HG03025 (cell line): ENCODE measurements around the gene CCDC201.
"Not testable (repeated sequence)": the region's sequence is repeated elsewhere in the genome, so short reads cannot be mapped to it uniquely, and the experiment has no call there.

Experiments used
- ATAC-seq: cut with Tn5 transposase; IDR thresholded peaks from one replicate; pipeline ENCODE4 v1.9.1; 2021; ENCODE audit warnings: mild to moderate bottlenecking, moderate library complexity; ENCODE audit not compliant: unreplicated experiment, low FRiP score

Gene CCDC201

DNA sequence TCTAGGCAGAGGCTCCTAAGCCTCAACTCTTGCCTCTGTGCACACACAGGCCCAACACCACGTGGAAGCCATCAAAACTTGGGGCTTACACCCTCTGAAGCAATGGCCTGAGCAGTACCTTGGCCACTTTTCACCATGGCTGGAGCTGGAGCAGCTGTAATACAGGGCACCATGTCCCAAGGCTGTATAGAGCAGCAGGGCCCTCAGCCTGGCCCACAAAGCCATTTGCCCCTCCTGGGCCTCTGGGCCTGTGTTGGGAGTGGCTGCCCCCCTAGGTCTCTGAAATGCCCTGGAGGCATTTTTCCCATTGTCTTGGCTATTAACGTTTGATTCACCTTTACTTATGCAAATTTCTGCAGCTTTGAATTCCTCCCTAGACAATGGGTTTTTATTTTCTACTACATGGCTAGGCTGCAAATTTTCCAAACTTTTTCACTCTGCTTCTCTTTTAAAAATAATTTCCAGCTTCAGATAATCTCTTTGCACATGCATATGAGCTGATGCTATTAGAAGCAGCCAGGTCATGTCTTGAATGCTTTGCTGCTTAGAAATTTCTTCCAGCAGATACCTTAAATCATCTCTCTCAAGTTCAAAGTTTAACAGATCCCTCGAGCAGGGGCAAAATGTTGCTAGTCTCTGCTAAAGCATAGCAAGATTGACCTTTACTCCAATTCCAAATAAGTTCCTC lies 5.7 kb upstream of the CCDC201 start:
- no peak for ATAC-seq

DNA sequence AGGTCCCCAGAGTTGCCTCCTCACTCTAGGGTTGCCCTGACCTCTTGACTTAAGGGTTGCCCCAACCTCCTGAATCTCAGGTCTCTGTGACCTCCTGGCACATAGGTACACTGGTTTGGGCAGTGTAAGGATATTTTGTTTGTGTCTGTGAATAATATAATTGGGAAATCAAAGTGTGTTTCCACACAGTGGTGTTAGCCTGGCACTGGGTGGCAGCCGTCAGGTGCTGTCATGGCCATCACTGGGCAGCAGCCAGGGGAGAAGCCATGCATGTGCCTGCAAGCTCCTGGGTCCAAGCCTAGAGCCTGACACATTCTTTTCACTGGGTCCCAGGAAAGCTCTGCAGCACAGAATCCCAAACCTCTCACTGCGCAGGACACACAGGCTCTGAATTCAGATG lies 3.6 kb upstream of the CCDC201 start:
- ATAC-seq = no peak

DNA sequence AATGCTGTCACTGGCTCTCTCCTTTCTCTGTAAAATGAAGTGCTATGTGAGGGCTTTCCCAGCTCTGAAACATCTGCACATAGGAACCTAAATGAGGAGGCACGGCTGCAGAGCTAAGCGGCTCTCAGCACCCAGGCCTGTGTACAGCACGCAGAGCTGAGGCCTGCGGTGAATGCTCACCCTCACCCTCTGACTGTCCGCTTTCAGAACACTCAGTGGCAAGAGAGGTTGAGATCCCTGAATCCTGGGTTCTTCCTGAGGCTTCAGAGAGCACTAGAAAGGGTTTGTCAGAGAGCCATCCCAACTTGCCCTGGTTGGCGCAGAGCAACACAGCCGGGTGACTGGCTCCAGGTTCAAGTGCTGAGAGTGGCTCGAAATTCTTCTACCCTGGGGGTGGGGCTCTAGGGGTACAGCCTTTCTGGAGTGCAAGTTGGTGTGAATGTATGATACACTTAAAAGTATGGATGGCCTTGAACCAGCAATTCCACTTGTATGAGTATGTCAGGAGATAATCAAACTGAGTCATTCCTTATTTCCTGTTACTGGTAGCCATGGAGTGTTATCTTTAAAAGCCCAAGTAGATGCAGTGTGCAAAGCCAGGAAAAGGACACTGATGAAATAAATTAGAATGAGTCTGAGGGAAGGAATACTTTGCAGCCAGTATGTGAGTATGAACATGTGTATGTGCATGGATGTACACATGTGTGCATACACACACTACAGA lies 1.7 kb upstream of the CCDC201 start:
- ATAC-seq = no peak

DNA sequence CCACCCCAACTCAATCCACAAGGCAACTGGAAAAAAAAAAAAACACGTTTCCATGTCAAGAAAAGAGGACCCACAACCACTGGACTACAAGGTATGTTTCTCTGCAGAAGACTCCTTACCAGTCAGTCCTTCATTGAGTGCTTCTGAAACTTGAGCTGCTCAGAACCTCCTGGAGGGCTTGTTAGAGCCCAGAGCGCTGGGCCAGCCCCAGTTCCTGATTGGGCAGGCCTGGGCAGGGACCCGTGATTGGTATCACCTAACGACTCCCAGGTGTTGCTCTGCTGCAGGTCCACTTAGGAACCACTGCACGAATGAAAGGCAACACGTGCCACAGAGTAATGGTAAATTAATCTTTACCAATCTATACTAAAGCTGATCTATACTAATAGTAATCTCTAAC lies 473 bp upstream of the CCDC201 start:
- ATAC-seq = no peak

DNA sequence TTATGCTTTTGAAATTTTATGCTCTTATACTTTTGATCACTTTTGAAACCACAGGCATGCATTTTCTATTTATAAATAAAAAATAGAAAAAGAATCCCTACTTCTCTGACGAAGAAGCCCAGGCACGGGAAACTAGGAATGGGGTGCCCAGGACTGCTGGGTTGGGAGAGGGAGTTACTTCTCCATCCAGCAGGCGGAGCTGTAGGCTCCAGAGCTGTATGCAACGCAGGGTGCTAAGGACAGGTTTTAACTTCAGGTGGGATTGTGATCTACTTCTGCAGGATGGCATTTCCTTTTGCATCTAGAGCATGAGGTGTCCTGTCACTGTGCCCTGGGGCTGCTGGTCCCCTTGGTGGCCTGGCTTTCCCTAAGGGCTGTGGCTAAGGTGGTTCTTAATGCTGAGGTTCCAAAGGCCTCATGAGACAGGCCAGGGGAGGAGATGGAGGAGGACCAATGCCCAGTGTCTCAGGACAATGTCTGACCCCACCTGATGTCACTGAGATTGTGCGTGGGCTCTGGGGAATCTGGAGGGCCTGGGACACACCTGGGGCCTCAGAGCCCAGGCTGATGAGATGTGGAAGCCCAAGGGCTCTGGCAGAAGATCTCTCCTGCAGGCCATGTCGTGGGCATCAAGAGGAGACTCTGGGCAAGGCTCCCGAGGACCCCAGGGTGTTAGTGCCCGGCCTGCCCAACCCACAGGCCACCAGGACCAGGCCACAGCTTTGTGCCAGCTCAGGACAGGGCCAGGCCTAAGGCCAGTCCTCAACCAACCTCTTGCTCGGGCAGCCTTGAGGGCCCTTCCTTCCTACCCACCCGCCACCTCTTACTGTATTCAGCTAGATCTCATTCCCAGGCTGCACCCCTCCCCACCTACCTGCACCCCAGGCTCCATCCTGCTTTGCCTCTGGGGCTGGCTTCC lies 507 bp downstream of the CCDC201 start:
- ATAC-seq = no peak

DNA sequence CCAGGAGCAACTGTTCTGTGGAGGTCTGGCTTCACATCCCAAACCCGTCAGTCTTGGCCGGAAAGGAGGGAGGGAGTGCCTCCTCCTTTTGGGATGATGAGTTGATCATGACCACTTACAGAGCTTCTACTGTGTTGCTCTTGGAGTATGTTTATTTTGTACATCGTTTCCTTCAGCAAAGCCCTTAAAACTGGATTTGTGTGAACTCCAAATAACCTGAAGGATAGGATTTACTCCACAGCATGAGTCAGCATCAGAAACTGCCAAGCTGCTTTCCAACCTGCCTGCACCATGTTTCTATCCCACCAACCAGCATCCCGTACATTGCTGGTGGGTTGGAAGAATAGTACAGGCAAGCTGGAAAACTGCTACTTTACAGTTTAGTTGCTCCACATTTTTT lies 3.5 kb downstream of the CCDC201 start:
- ATAC-seq = no peak

GRCh38 chr7:45867471-45867870 lies 5.4 kb downstream of the CCDC201 start:
- ATAC-seq = no peak

DNA sequence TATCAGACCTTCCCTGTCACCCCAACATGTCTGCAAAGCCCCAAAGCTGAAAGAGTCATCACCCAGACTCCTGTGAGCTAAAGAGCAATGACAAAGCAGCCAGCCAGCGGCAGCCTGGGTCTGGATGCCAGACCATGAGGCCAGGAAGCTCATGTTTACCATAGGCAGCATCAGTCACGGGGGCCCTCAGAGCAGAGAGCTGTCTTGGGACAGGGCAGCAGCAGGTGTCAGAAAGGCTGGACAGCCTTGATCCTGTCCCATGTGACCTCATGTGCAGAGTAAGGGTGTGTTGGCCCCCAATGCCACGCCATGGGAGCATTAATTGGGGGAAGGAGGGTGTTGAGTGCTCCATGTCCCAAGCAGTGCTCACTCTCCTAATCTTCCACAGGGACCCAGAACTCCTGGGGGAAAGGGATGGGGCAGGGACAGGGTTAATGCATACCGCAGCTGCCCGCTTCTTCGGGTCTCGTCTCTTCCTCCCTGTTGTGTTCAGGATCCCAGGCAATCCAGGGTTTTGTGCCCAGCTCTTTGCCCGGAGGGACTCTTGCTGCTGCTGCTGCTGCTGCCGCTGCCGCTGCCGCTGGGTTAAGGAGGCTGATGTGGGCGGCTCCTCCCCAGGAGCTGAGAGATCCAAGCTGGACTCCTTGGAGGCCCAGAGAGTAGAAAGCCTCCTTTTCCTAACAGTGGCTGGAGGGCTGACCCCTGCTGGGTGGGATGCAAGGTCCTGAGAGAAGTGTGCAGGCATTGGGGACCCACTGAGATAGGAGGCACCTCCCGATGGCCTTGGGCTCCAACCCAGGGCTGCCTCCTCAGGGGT lies 7.1 kb downstream of the CCDC201 start:
- no peak for ATAC-seq

GRCh38 chr7:45863715-45864114 lies 9.2 kb downstream of the CCDC201 start:
- no peak for ATAC-seq

DNA sequence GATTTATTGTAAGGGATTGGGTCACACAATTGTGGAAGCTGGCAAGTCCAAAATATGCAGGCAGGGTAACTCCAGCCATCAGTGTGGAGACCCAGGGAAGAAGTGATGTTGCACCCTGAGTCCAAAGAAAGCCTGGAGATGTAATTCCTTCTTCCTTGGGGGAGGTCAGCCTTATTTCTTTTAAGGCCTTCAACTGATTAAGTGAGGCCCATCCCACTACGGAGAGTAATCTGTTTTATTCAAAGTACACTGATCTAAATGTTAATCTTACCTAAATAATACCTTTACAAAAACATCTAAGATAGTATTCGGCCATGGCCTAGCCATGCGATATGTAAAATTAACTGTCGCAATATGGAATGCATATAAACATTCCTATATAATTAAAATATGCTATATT lies 16.0 kb downstream of the CCDC201 start:
- not testable (repeated sequence) for ATAC-seq

GRCh38 chr7:45855680-45856079 lies 17.2 kb downstream of the CCDC201 start:
- ATAC-seq = not testable (repeated sequence)

- ATAC-seq = not testable (repeated sequence)
Measured at GRCh38 chr7:45853491-45853890, 19.4 kb downstream of the CCDC201 start.

- ATAC-seq = not testable (repeated sequence)
Measured at GRCh38 chr7:45852984-45853383, 19.9 kb downstream of the CCDC201 start.

- not testable (repeated sequence) for ATAC-seq
Measured at GRCh38 chr7:45848734-45849133, 24.1 kb downstream of the CCDC201 start.

DNA sequence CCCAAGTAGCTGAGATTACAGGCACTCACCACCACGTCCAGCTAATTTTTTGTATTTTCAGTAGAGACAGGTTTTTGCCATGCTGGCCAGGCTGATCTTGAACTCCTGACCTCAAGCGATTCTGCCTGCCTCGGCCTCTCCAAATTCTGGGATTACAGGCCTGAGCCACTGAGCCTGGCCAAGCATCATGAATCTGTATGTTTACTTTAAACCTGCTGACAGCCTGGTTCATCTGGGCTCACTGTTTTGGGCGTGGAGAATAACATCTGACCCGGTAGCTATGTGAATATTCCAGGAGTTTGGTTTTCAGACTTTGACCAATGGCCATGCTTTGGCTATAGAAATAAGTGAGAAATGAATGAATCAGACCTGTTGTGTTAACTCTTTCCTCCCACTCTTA lies 26.3 kb downstream of the CCDC201 start:
- ATAC-seq = not testable (repeated sequence)

DNA sequence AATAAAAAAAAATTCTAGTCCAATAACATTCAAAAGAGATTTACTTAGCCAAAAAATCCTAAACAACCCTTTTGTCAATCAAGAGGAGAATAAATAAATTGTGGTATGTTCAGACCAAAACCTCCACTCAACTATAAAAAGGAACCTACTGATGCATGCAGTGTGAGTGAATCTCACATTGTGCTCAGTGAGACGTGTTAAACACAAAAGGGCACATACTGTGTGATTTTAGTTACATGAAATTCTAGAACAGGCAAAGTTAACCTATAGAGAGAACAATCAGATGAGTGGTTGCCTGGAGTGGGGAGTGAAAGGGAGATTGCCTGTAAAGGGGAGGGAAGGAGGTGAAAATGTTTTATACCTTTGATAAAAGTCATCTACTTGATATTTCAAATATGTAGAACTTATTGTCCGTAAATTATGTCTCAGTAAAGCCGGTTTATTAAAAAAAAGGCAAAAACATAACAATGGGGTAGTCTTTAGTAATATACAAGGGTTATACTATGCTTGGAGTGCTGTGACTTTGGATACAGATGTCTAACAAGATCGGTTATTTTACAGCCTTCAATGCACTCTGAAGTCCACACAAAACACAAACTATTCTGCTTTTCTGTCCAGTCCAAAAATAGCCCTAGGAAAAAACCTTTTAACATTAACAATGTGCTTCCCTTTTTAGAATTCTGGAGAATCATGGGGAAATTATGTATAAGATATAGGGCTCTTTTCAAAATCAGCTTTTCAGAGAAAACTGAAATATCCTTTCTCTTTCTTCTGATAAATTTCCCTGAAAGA lies 30.8 kb downstream of the CCDC201 start:
- ATAC-seq = not testable (repeated sequence)

DNA sequence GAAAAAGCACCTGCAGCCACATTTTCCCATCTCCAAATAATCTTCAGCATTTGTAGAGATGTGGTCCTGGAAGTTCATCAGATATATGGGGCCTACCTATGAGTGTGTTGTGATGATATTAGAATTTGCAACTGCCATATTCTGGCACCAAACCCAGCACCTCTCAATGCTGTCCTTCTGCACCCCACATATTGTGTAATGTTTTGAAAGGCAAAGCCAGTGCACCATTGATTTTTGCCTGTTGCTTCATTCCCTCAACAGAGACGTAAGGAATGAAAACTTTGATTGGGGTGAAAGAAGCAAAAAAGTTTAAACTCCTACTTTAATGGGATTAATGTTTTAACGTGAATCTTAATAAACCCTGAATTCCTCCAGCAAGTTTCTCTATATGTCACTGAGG lies 34.0 kb downstream of the CCDC201 start:
- not testable (repeated sequence) for ATAC-seq

- ATAC-seq = not testable (repeated sequence)
Measured at GRCh38 chr7:45832433-45833177, 40.3 kb downstream of the CCDC201 start.

DNA sequence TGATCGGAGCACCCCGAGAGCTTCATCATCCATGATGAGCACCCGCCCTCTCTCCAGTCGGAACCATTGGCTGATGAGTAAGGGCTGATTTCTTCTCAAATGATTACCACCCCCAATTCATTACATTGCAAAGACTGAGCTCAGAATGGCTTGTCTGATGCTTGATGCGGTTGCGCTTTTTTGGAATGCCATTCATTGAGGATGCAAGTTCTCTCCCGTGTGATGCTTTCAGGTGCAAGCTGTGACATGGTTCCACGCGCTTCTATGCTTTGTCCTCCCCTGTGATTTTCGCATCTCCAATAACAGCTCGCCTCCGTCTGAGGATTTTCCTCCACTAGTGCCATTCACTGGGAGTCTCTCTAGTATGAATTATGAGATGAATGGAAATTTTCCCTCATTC lies 43.0 kb downstream of the CCDC201 start:
- ATAC-seq = not testable (repeated sequence)
